GM19463 (cell line): Measurements from ENCODE around the gene OLFM2.
"Not testable (repeated sequence)": the region's sequence is repeated elsewhere in the genome, so short reads cannot be mapped to it uniquely, and the experiment has no call there.

Experiments used
- ATAC-seq: cut with Tn5 transposase; IDR thresholded peaks from one replicate; pipeline ENCODE4 v1.9.1; 2021; ENCODE audit warnings: mild to moderate bottlenecking, moderate library complexity; ENCODE audit not compliant: unreplicated experiment

Gene OLFM2

DNA sequence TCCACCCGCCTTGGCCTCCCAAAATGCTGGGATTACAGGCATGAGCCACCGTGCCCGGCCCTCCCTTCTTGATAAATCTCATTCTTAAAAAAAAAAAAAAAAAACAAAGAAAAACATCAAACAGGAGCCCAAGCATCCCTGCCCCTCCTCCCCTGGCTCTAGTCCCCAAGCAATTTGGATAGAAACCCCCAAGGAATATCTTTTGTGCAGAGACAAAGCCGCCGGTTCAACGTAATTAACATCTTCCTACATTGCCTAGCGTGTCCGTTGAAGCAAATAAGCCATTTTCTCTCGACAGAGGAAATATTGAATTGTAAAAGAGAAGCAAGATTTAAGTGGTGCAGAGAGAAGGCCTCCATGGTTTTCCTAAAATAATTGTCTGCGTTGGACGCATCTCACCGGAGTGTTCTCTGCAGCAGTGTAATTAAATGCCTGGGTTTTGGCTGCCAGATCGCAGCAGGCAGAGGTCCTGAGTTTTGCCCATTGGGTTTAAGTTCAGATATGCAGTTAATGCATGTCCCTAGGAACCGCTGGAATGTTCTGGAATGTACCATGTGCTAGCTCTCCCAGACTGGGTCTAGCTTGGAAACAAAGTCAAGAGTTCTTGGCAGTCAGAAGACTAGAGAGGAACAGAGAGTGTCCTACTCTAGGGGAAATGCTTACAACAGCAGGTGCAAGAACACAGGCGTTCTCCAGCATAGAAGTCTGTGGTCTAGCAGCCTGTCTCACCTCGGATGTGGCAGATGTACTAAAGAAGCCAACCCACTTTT is 70.4 kb downstream of the OLFM2 start:
- ATAC-seq = no peak

DNA sequence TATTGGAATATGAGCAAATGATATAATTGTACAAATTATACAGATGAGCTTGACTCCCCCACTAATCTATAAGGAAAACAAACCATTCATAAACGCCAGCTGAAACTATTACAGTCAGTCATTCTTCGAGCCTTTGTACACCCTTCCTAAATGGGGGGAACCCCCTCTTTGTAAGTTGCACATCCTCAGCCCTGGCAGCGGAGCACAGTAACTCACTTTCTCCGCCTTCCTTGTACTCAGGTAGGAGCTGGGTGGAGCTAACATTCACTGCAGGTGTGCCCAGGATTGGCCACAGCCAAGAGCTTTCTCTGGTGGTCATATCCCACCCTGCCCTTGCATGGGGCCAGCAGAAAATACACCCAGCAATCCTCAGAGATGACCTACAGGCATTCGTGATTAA is 72.6 kb downstream of the OLFM2 start:
- ATAC-seq = no peak

DNA sequence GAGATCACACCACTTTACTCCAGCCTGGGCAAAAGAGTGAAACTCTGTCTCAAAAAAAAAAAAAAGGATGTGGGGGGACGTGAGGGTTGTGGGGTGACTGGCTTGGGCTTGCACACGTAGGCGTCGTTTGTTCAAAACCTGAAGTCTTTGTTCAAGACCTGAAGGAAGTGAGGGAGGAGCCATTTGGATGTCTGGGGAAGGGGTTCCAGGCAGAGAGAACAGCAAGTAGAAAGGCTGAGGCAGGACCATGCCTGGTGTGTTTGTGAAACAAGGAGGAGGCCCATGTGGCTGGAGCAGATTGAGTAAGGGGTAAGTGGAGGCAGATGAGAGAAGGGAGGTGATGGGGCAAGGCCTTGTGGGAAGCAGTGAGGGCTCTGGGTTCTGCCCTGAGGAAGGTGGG is 73.4 kb downstream of the OLFM2 start:
- ATAC-seq = no peak

DNA sequence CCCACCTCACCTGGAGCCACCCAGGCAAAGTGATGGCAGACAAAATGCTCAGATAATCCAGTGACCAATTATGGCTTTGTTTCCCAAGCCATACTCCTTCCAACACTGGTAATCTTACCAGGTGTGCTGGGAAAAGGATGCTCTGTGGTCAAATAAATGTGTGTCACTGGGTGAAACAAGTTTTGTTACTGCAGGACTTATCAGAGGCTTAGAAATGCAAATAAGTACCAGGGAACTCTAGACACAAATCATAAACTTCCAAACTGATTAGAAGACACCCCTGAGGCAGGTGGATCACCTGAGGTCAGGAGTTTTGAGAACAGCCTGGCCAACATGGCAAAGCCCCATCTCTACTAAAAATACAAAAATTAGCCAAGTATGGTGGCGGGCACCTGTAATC is 74.8 kb downstream of the OLFM2 start:
- no peak for ATAC-seq

DNA sequence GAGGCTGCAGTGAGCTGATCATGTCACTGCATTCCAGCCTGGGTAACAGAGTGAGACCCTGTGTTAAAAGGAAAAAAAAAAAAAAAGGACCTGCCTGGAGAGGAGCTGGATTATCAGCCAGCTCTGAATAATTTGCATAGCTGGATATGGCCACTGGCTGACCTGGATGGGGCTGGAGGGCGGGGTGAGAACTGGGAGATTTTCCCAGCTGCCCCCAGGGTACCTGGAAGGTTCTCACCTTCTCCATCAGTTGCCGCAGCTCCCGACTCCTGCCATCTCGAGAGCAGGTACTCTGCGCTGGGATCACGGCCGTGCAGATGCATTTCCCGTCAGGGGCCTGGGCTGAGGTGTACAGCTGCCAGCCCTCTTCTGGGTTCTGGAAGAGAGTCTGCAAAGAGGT is 75.9 kb downstream of the OLFM2 start:
- ATAC-seq = no peak

DNA sequence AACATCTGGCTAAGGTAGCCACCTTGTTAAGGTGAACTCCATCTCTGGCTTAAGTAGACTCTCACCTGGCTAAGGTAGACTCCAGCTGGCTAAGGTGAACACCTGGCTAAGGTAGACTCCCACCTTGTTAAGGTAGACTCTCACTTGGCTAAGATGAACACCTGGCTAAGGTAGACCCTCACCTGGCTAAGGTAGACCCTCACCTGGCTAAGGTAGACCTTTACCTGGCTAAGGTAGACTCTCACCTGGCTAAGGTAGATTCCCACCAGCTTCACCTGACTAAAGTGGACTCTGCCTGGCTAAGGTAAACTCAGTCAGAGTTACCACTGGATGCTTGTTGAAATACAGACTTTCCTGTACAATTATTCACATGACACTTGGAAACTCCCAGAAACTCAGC is 77.5 kb downstream of the OLFM2 start:
- ATAC-seq = no peak

DNA sequence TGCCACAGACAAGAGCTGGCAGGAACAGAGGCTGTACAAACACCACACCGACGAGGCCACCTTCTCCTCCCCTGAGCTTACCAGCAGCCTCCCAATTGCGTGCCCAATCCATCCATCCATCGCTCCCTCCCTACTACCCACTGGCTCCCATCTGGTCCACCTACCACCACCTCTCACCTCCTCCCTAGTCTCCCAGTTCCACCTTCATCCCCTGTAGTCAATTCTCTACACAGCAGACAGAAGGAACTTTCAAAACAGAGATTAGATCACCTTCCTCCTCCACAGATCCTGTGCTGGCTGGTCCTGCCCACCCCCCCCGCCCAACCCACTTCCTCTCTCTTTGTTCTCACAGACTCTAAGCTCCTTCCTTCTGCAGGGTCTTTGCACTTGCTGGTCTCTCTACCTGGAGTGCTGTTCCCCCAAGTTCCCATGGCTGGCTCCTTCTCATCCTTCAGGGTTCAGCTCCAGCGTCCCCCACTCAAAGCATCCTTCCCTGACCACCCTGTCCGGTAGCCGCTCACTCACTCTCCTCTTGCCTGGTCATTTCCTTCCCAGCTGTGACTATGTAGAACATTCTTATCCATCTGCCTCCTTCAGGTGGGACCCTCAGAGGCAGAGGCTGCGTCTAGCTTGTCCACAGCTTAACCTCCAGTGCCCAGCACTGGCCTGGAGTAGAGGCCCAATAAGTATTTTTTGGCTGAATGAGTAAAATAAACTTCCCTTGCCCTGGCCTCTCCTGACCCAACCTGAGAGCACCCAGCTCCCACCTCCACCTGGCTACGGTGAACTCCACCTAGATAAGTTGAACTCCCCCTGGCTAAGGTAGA is 78.2 kb downstream of the OLFM2 start:
- ATAC-seq = no peak

DNA sequence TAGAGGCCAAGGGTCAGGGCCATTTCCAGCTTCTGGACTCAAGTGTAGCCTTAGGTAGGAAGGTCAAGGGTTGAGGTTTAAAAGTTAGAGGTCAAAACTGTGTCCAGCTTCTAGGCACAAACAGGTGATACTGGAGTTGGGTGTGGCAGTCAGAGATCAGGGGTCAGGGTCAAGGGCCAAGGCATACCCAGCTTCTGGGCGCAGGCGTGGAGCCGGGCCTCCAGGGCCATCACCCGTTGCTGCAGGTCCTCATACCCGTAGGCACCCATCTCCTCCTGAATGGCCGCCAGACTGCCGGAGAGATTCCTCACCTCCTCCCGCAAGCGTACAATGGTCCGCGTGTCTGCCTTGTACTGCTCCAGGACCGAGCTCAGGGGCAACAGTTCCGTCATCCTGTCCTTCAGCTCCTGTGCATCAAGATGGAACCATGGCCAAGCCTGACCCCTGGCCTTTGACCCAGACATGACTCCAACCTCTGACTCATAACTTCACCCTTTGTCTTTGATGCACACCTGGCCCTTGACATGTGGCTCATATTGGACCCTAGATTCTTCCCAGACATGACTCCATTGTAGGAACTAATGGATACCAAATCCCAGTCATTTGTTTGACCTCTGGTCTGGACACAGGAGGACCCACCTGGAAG is 79.1 kb downstream of the OLFM2 start:
- no peak for ATAC-seq

DNA sequence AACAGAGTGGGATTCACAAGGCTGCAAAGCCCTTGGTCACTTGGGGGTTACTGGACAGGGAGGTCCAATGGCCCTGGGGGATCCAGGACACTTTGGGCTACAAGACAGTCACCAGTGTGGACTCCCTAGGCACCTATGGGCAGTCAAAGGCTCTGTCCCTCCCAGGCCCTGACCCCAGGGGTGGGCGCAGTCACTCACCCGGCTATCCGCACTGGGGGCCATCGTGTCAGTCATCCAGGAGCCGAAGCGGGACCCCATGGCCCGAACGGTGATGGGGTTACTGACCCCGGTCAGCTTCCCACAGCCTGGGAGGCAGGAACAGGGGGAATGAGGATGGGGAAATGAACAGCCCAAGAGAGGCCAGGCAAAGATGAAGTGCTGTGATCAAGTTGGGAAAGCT is 79.7 kb downstream of the OLFM2 start:
- ATAC-seq = no peak

DNA sequence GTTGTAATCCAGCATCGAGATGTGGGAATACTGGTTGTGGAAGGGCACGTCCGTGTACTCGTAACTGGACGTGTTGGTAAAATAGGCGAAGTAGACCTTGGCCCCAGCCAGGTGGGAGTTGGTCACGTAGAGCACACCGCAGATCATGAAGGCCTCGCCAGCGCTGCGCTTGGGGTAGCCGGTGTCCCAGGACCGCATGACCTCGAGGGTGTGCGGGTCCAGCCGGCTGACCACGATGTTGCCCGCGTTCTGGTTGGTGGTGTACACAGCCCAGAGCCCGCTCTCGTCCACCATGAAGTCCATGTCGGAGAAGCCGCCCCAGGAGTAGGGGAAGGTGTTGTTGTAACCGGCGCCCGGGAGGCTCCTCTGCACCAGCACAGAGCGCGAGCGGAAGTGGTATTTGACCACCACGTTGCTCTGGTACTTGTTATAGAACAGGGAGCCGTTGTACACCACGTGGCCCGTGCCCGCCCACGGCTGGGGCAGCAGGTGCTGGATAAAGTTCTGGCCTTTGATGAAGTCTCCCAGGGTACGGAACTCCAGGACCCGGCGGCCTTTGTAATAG is 82.0 kb downstream of the OLFM2 start:
- no peak for ATAC-seq

DNA sequence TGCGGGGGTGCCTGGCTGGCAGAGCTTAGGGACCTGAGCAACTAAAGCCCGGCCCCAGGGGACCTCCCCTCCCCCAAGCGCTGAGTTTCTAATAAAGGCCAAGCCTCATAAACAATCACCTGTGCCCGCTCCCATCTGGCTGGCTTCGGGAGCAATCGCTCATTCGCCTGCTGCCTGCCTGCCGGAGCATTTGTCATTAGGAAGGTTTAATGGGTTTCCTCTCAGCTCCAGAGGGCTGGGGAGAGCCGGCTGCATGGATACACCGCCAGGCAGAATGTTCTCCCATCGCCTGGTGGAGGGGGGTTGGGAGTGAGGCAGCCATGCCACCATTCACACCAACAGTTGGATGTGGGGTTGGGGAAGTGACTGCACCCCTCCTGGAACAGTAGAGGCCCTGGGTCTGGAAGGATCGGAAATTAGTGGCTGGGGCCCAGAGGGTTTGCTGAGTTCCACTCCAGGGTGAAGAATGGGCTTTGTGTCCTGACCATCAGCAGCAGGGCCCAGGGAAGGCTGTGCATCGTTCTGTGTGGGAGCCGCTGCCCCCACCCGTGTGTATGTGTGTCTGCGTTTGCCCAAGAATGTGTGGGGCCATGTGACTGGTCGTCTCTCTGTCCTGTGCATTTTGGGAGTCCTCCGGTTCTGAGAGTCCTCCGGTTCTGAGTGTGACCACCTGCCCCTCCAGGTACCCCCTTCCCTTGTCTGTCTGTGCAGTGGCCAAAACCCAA is 85.9 kb downstream of the OLFM2 start:
- ATAC-seq = no peak

DNA sequence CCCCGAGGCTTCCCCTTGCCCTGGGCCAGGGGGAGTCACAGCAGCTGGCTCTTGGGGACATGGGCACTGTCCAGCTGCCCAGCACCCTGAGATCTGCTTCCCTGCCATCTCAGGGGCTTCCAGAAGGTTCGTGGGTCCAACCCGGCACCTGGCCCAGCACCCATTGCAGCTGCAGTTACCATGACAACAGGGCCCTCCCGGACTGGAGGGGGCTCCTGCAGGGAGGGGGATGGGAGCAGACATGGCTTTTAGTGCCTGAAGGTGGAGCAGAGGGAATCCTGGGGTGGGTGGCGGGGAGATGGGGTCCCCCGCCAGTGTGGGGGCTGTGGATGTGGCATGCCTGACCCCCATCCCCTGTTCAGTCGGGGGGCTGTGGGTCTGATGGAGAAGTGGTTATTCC is 86.5 kb downstream of the OLFM2 start:
- ATAC-seq = no peak

DNA sequence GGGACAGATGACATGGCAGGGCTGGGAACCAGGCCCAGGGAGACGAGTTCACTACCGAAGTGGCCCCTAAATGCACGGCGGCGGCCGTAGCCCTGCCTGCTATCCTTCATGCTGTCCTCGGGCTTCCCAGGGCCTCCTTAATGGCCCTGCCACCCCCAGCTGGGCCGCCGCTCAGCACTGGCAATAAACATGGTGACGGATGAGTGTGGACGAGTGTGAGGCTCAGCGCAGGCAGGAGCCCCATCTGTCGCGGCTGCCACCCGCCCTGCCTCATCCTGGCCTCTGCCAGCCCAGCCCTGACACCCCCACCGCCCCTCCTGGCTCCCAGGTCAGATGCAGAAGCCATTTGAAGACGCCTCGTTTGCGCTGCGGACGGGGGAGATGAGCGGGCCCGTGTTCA is 87.6 kb downstream of the OLFM2 start:
- ATAC-seq = no peak

DNA sequence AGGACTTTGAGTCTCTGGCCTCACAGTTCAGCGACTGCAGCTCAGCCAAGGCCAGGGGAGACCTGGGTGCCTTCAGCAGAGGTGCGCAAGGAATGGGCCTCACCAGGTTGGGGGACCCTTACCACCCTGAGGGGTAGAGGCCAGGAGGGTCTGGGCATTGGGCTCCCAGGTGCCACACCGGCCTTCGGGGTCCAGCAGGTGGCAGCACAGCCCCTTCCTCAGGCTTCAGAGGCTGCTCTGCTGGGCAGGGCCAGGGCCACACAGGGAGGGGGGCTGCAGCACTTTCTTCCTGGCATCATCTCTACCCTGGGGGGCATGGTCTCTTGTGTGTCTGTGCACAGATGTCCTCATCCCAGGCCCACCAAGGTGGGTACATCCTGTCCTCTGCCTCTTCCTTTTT is 88.3 kb downstream of the OLFM2 start:
- ATAC-seq = no peak

DNA sequence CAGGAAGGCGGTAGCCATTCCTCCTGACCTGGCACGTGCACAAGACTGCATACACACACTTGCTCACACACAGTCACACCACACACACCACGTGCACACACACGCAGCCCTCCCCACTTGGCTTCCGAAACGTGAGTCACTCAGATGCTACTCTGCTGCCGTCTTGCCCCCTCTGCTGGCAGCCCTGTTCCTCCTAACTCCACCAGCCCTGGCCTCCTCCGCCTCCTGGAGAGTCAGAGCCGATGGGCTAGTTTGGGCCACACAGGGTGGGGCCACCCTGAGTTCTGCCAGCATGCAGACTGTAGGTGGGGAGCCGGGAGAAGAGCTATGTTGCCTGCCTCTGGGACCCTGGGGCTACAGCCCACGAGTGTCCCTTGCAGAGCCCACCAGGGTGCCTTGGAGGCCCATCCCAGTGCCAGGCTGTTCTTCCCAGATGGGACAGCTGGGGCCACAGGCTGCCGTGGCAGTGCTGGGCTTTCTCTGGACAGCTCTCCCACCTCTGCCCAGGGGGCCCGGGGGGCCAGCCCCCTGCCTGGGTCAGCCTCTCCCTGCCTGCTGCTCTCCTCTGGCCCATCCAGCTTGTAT is 89.1 kb downstream of the OLFM2 start:
- no peak for ATAC-seq

DNA sequence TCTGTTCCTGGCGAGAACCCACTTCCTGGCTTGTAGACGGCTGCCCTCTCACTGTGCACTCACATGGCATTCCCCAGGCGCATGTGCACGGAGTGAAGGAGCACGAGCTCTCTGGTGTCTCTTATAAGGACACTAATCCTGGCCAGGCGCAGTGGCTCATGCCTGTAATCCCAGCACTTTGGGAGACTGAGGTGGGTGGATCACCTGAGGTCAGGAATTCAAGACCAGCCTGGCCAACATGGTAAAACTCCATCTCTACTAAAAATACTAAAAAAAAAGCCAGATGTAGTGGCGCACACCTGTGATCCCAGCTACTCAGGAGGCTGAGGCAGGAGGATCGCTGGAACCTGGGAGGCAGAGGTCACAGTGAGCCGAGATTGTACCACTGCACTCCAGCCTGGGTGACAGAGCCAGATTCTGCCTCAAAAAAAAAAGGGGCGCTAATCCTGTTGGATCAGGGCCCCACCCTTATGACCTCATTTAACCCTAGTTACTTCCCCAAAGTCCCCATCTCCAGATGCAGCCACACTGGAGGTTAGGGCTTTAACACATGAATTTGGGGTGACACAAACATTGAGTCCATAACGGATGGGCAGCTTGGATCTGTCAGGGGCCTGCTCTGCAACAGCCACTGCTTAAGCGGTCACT is 92.6 kb downstream of the OLFM2 start:
- ATAC-seq = not testable (repeated sequence)

DNA sequence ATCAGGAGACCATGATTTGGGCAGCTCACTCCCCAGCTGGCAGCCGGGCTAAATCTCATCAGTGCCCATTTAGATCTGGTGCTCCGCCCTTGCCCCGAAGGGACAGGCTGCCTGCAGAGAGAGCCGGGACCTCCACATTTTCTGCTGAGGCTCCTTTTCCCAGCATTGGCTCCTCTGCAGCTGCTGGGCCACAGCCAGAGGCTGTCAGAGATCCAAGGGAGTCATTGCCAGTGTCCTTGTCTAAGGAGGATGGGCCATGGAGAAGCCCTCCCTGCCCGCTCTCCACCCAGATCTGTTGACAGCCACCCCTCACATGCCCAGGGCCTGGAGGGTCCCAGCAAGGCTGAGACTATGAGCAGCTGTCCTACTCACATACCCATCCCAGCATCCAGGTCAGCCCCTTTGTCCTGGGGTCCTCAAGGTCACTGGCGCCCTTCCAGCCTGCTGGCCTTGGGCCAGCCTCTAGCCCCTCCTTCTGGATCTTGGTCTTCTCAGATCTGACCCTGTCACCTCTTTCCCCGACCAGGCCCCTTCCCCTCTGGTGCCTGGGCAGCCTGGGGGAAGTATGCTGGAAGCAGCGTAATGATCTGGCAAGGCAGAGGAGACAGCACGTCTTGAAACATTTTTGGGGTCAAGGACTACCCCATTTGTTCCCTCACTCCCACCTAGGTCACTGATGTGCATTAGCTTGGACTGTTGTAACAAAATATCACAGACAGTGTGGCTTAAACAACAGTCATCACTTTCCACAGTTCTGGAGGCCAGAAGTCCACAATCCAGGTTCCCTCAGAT is 93.3 kb downstream of the OLFM2 start:
- no peak for ATAC-seq

DNA sequence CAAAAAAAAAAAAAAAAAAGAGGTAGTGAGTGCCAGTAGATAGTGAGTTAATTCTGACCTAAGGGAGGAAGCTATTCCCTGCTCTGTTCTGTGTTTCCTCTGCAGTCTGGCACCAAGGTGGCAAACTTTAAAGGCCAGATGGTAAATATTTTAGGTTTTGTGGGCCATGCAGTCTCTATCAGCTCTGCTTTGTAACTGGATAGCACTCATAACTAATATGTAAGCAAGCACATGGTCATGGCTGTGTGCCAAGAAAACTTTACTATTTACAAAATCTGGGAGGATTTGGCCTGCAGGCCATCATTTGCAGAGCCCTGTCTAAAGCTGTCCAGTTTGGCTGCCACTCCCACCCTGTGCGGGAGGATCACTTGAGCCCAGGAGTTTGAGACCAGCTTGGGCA is 96.9 kb downstream of the OLFM2 start:
- ATAC-seq = no peak

DNA sequence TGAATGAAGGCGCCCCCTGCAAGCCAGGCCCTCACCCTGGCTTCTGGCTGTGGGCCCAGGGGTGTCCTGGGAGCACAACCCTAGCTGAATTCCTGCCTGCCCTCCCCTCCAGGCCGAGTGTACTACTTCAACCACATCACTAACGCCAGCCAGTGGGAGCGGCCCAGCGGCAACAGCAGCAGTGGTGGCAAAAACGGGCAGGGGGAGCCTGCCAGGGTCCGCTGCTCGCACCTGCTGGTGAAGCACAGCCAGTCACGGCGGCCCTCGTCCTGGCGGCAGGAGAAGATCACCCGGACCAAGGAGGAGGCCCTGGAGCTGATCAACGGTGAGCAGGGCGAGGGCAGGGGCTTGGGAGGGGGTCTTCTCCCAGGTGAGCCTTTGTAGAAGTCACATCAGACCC is 98.0 kb downstream of the OLFM2 start:
- no peak for ATAC-seq
